DMS 273 (cell line): ENCODE data around the gene CPT2.

ENCODE experiments used
- DNase-seq: peaks from one replicate; lab custom pipeline; 2025; ENCODE audit not compliant: unreplicated experiment; lab: John Stamatoyannopoulos, UW

The CPT2 gene

DNA sequence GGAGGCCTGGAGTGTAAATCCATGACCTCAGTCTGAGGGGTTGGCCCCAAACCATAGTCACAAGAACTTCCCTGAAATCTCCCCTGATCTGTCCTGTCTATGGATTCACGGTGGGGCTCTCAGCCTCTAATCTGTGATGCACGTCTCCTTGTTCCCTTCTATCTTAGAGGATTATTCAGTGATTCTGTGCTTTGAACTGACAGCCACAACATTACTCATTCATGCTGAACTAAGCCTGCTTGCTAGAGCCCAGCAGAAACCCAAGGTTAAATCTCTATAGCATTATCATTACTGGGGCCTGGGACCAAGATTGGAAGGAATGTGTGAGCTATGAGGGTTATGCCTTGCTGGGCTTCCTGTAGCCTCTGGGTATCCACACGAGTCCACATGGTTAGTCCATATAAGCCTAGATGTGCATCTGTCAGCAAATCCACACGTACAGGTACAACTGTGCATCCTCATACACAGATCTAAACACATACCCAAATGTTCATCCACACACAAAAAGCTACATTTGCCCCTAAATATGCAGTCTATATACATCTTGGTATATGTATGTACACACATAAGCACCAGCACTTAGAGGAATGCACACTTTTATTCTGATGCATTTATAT lies 64.1 kb downstream of the CPT2 start:
- DNase-seq, result no peak

DNA sequence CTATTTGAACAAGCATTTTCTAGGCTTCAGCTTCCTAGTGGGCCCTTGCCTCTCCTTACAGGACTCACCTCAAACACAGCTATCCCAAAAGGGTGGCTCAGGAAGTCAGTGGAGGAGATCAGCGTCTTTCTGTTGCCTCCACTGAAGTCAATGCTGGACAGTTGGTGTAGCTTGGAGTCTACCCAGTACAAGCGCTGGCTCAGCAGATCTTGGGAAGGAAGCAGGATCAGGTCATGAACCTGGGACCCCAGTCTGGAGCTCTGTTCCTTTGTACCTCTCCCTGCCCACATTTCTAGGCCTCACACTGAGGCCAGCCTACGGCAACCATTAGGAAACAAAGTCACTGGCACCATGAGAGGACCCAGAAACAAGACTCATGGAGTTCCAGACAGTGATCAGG lies 65.4 kb downstream of the CPT2 start:
- no peak for DNase-seq
